SK-N-SH (cell line): ENCODE results near the gene STK4. TPM values are rescaled to one million over a fixed set of nuclear protein-coding genes. Genes with fewer than 3 reads are reported as not detected.

Experiments used
- CTCF ChIA-PET: fragments of 300-600, 350-600 bp; formaldehyde crosslinking; extraction: SDS; loops from one replicate; lab custom pipeline; 2021; lab: Yijun Ruan, JAX
- POLR2A ChIA-PET: fragments of 350-600 bp; sonication (Branson Sonifier 250); formaldehyde crosslinking; extraction: SDS; loops from one replicate; lab custom pipeline; 2020; ENCODE audit warnings: antibody characterized with exemption, inconsistent platforms; lab: Yijun Ruan, JAX
- DNase-seq: peaks from one replicate; pipeline ENCODE4 v3.0.0; 2012
- H2AFZ ChIP-seq: fragments of 200-600 bp; sonication (generic); 2 replicates; pipeline ENCODE4 v1.8.1; 2016; ENCODE audit warnings: antibody characterized with exemption, mild to moderate bottlenecking, low read depth
- H3F3A ChIP-seq: fragments of 200-600 bp; sonication (generic); replicated peaks from 2 replicates; pipeline ENCODE3; 2016; ENCODE audit warnings: antibody characterized with exemption, mild to moderate bottlenecking; ENCODE audit not compliant: insufficient read depth
- H3K27ac ChIP-seq, 2 experiments: fragments of 200-500 bp in 1 of 2; fragments of 200-600 bp in 1 of 2; sonication (Bioruptor generic) in 1 of 2; sonication (generic), shearing (Covaris generic) in 1 of 2; 2 replicates each; pipeline versions ENCODE4 v1.5.1 to v1.6.1; 2014 to 2016; ENCODE audit warnings: low read depth in 2 of 2, inconsistent platforms in 1 of 2, low read length in 1 of 2, mild to moderate bottlenecking in 1 of 2, mixed read lengths in 1 of 2
- H3K27me3 ChIP-seq: fragments of 200-600 bp; sonication (generic), shearing (Covaris generic); 2 replicates; pipeline ENCODE4 v1.6.1; 2016; ENCODE audit warnings: mixed run types; ENCODE audit not compliant: insufficient read depth
- H3K36me3 ChIP-seq, 2 experiments: fragments of 200-500 bp in 1 of 2; fragments of 200-600 bp in 1 of 2; sonication (Bioruptor generic) in 1 of 2; sonication (generic) in 1 of 2; replicated peaks in 1 of 2; 2 replicates each; pipeline versions ENCODE3 to v1.5.1; 2014 to 2016; ENCODE audit warnings: low read length in 1 of 2, mild to moderate bottlenecking in 1 of 2; ENCODE audit not compliant: insufficient read depth in 2 of 2, control insufficient read depth in 1 of 2
- H3K4me1 ChIP-seq, 2 experiments: fragments of 200-500 bp in 1 of 2; fragments of 200-600 bp in 1 of 2; sonication (Bioruptor generic) in 1 of 2; sonication (generic), shearing (Covaris generic) in 1 of 2; 2 replicates each; pipeline versions ENCODE4 v1.5.1 to v1.6.1; 2014 to 2016; ENCODE audit warnings: low read depth in 1 of 2, low read length in 1 of 2, mixed run types in 1 of 2; ENCODE audit not compliant: insufficient read depth in 2 of 2, control insufficient read depth in 1 of 2
- H3K4me2 ChIP-seq: fragments of 200-600 bp; sonication (generic), shearing (Covaris generic); 2 replicates; pipeline ENCODE4 v1.6.1; 2017; ENCODE audit warnings: mixed run types
- H3K4me3 ChIP-seq, 2 experiments: fragments of 200-500 bp in 1 of 2; fragments of 200-600 bp in 1 of 2; sonication (Bioruptor generic) in 1 of 2; sonication (generic), shearing (Covaris generic) in 1 of 2; 2 replicates each; pipeline versions ENCODE4 v1.5.1 to v1.8.1; 2014 to 2016; ENCODE audit warnings: low read depth in 2 of 2, inconsistent platforms in 1 of 2, low read length in 1 of 2, mild to moderate bottlenecking in 1 of 2, mixed read lengths in 1 of 2, moderate library complexity in 1 of 2
- H3K79me2 ChIP-seq: fragments of 200-600 bp; sonication (generic); 2 replicates; pipeline ENCODE4 v1.8.1; 2017; ENCODE audit warnings: mild to moderate bottlenecking; ENCODE audit not compliant: insufficient read depth
- H3K9ac ChIP-seq: fragments of 200-600 bp; sonication (generic); 2 replicates; pipeline ENCODE4 v1.6.1; 2017; ENCODE audit warnings: mixed run types
- H3K9me2 ChIP-seq: fragments of 200-600 bp; sonication (generic); 2 replicates; pipeline ENCODE4 v1.6.1; 2017; ENCODE audit warnings: mixed run types
- H3K9me3 ChIP-seq: fragments of 200-600 bp; sonication (generic); 2 replicates; pipeline ENCODE4 v1.6.1; 2017; ENCODE audit warnings: mixed run types, mild to moderate bottlenecking, moderate library complexity
- H4K20me1 ChIP-seq: fragments of 200-600 bp; sonication (generic); 2 replicates; pipeline ENCODE4 v1.6.1; 2017; ENCODE audit warnings: mild to moderate bottlenecking, mixed run types; ENCODE audit not compliant: insufficient read depth
- CHD2 ChIP-seq: fragments of 150-350 bp; IDR thresholded peaks from 2 replicates; pipeline ENCODE4 v1.6.1; 2018; ENCODE audit warnings: low read length; ENCODE audit not compliant: partially characterized antibody
- EP300 ChIP-seq, 2 experiments: IDR thresholded peaks; 2 replicates each; pipeline versions ENCODE4 v1.4.0 to v1.6.1; 2012; ENCODE audit warnings: borderline replicate concordance in 1 of 2, low read depth in 1 of 2, low read length in 1 of 2
- EZH2phosphoT487 ChIP-seq: fragments of 200-600 bp; sonication (generic); IDR thresholded peaks from 2 replicates; pipeline ENCODE4 v1.6.1; 2017; ENCODE audit warnings: low read depth, mixed run types, mild to moderate bottlenecking, antibody characterized with exemption, moderate library complexity, borderline replicate concordance
- FOXM1 ChIP-seq: IDR thresholded peaks from 2 replicates; pipeline ENCODE4 v1.4.0; 2012; ENCODE audit warnings: low read depth, mild to moderate bottlenecking
- GABPA ChIP-seq: IDR thresholded peaks from 2 replicates; pipeline ENCODE4 v1.4.0; 2012; ENCODE audit warnings: low read depth, mild to moderate bottlenecking
- GATA2 ChIP-seq: sonication (generic); formaldehyde crosslinking; IDR thresholded peaks from 2 replicates; pipeline ENCODE4 v1.5.0; 2020; ENCODE audit warnings: mild to moderate bottlenecking, missing genetic modification reagents
- MEF2A ChIP-seq: IDR thresholded peaks from 2 replicates; pipeline ENCODE4 v1.4.0; 2012; ENCODE audit warnings: low read depth, borderline replicate concordance
- NRF1 ChIP-seq: IDR thresholded peaks from 2 replicates; pipeline ENCODE4 v1.6.1; 2012; ENCODE audit warnings: low read depth, mild to moderate bottlenecking, low read length
- POLR2AphosphoS5 ChIP-seq: IDR thresholded peaks from 2 replicates; pipeline ENCODE4 v1.6.1; 2012; ENCODE audit warnings: low read depth, low read length
- RAD21 ChIP-seq: IDR thresholded peaks from 2 replicates; pipeline ENCODE4 v1.6.1; 2012; ENCODE audit warnings: mild to moderate bottlenecking, low read length
- RCOR1 ChIP-seq: fragments of 150-350 bp; IDR thresholded peaks from 2 replicates; pipeline ENCODE4 v1.6.1; 2017; ENCODE audit warnings: antibody characterized with exemption, low read length
- RXRA ChIP-seq: IDR thresholded peaks from 2 replicates; pipeline ENCODE4 v1.4.0; 2012; ENCODE audit warnings: low read depth, mild to moderate bottlenecking, borderline replicate concordance
- SIN3A ChIP-seq: IDR thresholded peaks from 2 replicates; pipeline ENCODE4 v1.6.1; 2012; ENCODE audit warnings: low read depth, mild to moderate bottlenecking, low read length, moderate library complexity, borderline replicate concordance
- TCF12 ChIP-seq: IDR thresholded peaks from 2 replicates; pipeline ENCODE4 v1.4.0; 2012
- WGBS: methylation state at CpG from one replicate; pipeline ENCODE4 v1.1.6; 2017; ENCODE audit warnings: low lambda C conversion rate; 5-methylcytosine and 5-hydroxymethylcytosine counted together
- polyA plus RNA-seq, 3 experiments: library from polyadenylated mRNA; depleted of rRNA; stranded (reverse); fragments of >200 nt; gene quantifications; 2 replicates each; pipeline ENCODE4 v1.2.3, GENCODE V29; 2012
- TF ChIP-seq, protein P1 (sequence below): IDR thresholded peaks from 2 replicates; pipeline ENCODE4 v1.4.0; 2012; ENCODE audit warnings: low read depth, borderline replicate concordance
- TF ChIP-seq, protein P2 (sequence below): IDR thresholded peaks from 2 replicates; pipeline ENCODE4 v1.4.0; 2012; ENCODE audit warnings: low read depth
- TF ChIP-seq, protein P3 (sequence below): IDR thresholded peaks from 2 replicates; pipeline ENCODE4 v1.4.0; 2012; ENCODE audit warnings: low read depth, borderline replicate concordance
- TF ChIP-seq, protein P4 (sequence below): IDR thresholded peaks from 2 replicates; pipeline ENCODE4 v1.6.1; 2012; ENCODE audit warnings: mild to moderate bottlenecking, low read depth, low read length, moderate library complexity

STK4 gene
- polyA plus RNA-seq, 1 of the 3 experiments (the other 2 are of a cell fraction), result 11.4 TPM

DNA sequence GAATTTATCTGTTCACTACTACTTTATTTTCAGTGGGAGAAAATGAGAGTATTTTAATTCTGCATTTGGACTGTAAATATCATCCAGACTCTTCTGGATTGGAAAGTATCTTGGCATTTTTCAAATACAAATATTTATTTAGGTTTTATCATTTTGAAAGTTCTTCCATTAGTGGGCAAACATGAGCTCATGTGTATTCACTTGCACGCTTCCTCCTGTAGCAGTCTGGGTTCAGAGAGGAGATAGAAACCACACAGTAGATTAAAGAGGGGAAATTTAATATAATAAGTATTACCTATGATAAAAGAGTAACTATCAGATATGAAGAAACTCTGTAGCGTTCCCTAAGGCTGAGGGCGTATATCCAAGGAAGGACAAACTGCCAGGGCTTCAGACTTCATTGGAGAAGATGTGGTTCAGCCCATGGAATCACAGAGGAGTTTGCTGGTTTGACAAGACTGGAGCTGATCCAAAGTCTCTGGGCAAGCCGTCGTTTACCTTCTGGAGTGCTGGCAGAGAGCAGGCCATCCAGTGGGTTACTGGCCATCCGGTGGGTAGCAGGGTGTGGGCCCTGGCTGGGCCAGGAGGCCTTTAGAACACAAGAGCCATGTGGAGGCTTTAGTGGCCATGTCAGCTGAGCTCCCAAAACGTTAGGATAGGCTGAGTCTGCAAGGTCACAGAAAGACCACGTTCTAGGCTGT is 90.3 kb downstream of the STK4 start:
- H3K9ac ChIP-seq, result no peak overlapping the region
- no peak for DNase-seq
- 95% methylated on average over 7 of the region's 8 CpGs for WGBS
- CTCF ChIA-PET, result interaction anchor here (2.9 to 5.1 kb wide), 2 partner anchors 12 to 39 kb away, joined by 8 to 50 read pairs; no protein-coding TSS in a partner anchor
- H3K27ac ChIP-seq, result no peak overlapping the region
- no peak overlapping the region for H2AFZ ChIP-seq
- peaks cover 37% of the 10 kb centered on the region for H3F3A ChIP-seq
- H3K9me3 ChIP-seq, result no peaks in the 10 kb centered on the region
- no peak for TF ChIP-seq RXRA
- TF ChIP-seq EP300 (IDR thresholded peaks at IDR 0.05; ENCODE audit: borderline replicate concordance in 1 of 2, low read depth in 1 of 2, low read length in 1 of 2), result no peak
- TF ChIP-seq CHD2, result no peak
- TF ChIP-seq, protein P1, sequence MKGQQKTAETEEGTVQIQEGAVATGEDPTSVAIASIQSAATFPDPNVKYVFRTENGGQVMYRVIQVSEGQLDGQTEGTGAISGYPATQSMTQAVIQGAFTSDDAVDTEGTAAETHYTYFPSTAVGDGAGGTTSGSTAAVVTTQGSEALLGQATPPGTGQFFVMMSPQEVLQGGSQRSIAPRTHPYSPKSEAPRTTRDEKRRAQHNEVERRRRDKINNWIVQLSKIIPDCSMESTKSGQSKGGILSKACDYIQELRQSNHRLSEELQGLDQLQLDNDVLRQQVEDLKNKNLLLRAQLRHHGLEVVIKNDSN, result no peak
- no peak for TF ChIP-seq GATA2
- TF ChIP-seq, protein P2, sequence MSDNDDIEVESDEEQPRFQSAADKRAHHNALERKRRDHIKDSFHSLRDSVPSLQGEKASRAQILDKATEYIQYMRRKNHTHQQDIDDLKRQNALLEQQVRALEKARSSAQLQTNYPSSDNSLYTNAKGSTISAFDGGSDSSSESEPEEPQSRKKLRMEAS, result no peak
- no peak for TF ChIP-seq RCOR1
- TF ChIP-seq POLR2AphosphoS5, result no peak
- no peak for TF ChIP-seq SIN3A
- TF ChIP-seq, protein P3, sequence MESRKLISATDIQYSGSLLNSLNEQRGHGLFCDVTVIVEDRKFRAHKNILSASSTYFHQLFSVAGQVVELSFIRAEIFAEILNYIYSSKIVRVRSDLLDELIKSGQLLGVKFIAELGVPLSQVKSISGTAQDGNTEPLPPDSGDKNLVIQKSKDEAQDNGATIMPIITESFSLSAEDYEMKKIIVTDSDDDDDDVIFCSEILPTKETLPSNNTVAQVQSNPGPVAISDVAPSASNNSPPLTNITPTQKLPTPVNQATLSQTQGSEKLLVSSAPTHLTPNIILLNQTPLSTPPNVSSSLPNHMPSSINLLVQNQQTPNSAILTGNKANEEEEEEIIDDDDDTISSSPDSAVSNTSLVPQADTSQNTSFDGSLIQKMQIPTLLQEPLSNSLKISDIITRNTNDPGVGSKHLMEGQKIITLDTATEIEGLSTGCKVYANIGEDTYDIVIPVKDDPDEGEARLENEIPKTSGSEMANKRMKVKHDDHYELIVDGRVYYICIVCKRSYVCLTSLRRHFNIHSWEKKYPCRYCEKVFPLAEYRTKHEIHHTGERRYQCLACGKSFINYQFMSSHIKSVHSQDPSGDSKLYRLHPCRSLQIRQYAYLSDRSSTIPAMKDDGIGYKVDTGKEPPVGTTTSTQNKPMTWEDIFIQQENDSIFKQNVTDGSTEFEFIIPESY, result no peak
- no peak for TF ChIP-seq NRF1
- TF ChIP-seq MEF2A, result no peak
- no peak for TF ChIP-seq EZH2phosphoT487
- no peak for TF ChIP-seq TCF12
- TF ChIP-seq FOXM1, result no peak
- TF ChIP-seq GABPA, result no peak
- TF ChIP-seq RAD21, result no peak
- TF ChIP-seq, protein P4, sequence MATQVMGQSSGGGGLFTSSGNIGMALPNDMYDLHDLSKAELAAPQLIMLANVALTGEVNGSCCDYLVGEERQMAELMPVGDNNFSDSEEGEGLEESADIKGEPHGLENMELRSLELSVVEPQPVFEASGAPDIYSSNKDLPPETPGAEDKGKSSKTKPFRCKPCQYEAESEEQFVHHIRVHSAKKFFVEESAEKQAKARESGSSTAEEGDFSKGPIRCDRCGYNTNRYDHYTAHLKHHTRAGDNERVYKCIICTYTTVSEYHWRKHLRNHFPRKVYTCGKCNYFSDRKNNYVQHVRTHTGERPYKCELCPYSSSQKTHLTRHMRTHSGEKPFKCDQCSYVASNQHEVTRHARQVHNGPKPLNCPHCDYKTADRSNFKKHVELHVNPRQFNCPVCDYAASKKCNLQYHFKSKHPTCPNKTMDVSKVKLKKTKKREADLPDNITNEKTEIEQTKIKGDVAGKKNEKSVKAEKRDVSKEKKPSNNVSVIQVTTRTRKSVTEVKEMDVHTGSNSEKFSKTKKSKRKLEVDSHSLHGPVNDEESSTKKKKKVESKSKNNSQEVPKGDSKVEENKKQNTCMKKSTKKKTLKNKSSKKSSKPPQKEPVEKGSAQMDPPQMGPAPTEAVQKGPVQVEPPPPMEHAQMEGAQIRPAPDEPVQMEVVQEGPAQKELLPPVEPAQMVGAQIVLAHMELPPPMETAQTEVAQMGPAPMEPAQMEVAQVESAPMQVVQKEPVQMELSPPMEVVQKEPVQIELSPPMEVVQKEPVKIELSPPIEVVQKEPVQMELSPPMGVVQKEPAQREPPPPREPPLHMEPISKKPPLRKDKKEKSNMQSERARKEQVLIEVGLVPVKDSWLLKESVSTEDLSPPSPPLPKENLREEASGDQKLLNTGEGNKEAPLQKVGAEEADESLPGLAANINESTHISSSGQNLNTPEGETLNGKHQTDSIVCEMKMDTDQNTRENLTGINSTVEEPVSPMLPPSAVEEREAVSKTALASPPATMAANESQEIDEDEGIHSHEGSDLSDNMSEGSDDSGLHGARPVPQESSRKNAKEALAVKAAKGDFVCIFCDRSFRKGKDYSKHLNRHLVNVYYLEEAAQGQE, result no peak
- H3K36me3 ChIP-seq, result peaks cover 7 to 8% of the 10 kb centered on the region in 2 experiments
- H4K20me1 ChIP-seq, result no peaks in the 10 kb centered on the region
- H3K4me1 ChIP-seq, result peaks cover 3 to 34% of the 10 kb centered on the region in 2 experiments; a peak in 3 of 4 replicates
- H3K79me2 ChIP-seq, result peaks cover 5% of the 10 kb centered on the region; the same call in 1 of the 2 replicates
- H3K4me2 ChIP-seq, result no peak overlapping the region
- no peaks in the 10 kb centered on the region for H3K27me3 ChIP-seq
- POLR2A ChIA-PET, result no interaction called here
- no peaks in the 10 kb centered on the region for H3K9me2 ChIP-seq
- H3K4me3 ChIP-seq, result no peak overlapping the region
